Ishikawa (cell line): Measurements from ENCODE around the gene SRBD1.

ENCODE experiments used
- EP300 ChIP-seq: IDR thresholded peaks from 2 replicates; pipeline ENCODE4 v1.6.1; 2012; ENCODE audit warnings: borderline replicate concordance
- RAD21 ChIP-seq: IDR thresholded peaks from 2 replicates; pipeline ENCODE4 v1.6.1; 2012; ENCODE audit warnings: low read depth
- TAF1 ChIP-seq: IDR thresholded peaks from 2 replicates; pipeline ENCODE4 v1.6.1; 2012; ENCODE audit warnings: low read depth, mild to moderate bottlenecking
- TCF12 ChIP-seq: IDR thresholded peaks from 2 replicates; pipeline ENCODE4 v1.6.1; 2012; ENCODE audit warnings: low read depth
- TF ChIP-seq, protein P1 (sequence below): IDR thresholded peaks from 2 replicates; pipeline ENCODE4 v1.6.1; 2012
- TF ChIP-seq, protein P2 (sequence below): IDR thresholded peaks from 2 replicates; pipeline ENCODE4 v1.6.1; 2012

DNA sequence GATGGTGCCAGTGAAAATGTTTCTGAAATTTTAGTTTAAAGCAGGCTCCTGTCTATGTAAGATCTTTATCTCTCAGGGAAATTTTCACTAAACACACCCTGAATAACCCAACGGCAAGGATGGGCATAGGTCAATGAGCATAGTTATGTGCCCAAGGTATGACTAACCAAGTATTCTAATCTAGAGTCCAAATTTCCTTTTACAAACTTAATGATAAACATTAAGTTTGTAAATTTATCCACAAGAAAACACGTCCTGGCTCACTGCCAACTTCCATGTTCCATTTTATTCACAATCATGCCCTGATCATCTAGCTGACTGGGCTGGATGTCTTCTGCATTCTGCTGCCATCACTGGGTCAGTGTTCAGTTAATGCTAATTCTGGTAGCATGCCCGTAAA is 151.2 kb downstream of the SRBD1 start:
- TF ChIP-seq EP300 (no peak), RAD21 (no peak), TAF1 (no peak), TCF12 (no peak)
- TF ChIP-seq, protein P1, sequence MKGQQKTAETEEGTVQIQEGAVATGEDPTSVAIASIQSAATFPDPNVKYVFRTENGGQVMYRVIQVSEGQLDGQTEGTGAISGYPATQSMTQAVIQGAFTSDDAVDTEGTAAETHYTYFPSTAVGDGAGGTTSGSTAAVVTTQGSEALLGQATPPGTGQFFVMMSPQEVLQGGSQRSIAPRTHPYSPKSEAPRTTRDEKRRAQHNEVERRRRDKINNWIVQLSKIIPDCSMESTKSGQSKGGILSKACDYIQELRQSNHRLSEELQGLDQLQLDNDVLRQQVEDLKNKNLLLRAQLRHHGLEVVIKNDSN, result no peak
- TF ChIP-seq, protein P2, sequence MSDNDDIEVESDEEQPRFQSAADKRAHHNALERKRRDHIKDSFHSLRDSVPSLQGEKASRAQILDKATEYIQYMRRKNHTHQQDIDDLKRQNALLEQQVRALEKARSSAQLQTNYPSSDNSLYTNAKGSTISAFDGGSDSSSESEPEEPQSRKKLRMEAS, result no peak
